ENCODE results near the gene ANTKMT.

Gene ANTKMT

GRCh38 chr16:715477-716199 is 5.3 kb upstream of the ANTKMT start:
- DNase-seq = no peak

- no peak for DNase-seq
Measured at GRCh38 chr16:716200-716568, 4.8 kb upstream of the ANTKMT start.

GRCh38 chr16:716768-717325 is 4.1 kb upstream of the ANTKMT start:
- no peak for DNase-seq

- no peak for DNase-seq
Measured at GRCh38 chr16:717450-718245, 3.3 kb upstream of the ANTKMT start.

GRCh38 chr16:718389-718788 is 2.6 kb upstream of the ANTKMT start:
- no peak for DNase-seq

GRCh38 chr16:718922-719321 is 2.0 kb upstream of the ANTKMT start:
- DNase-seq = no peak

- DNase-seq = no peak
Measured at GRCh38 chr16:719815-720446, 1.0 kb upstream of the ANTKMT start.

GRCh38 chr16:720447-720989 is 428 bp upstream of the ANTKMT start:
- DNase-seq = no peak

GRCh38 chr16:721765-722540 is 1.0 kb downstream of the ANTKMT start:
- DNase-seq = no peak

- no peak for DNase-seq
Measured at GRCh38 chr16:722835-723633, 2.1 kb downstream of the ANTKMT start.

- DNase-seq = no peak
Measured at GRCh38 chr16:723695-724094, 2.7 kb downstream of the ANTKMT start.

GRCh38 chr16:724188-725040 is 3.5 kb downstream of the ANTKMT start:
- DNase-seq = no peak

GRCh38 chr16:725041-725376 is 4.1 kb downstream of the ANTKMT start:
- no peak for DNase-seq

- DNase-seq = no peak
Measured at GRCh38 chr16:725463-726187, 4.7 kb downstream of the ANTKMT start.

GRCh38 chr16:726188-726437 is 5.2 kb downstream of the ANTKMT start:
- DNase-seq = no peak

- peak; percentile 57 for DNase-seq
Measured at GRCh38 chr16:726438-727290, 5.7 kb downstream of the ANTKMT start, which contains the start of the genes CCDC78 and HAGHL. Gene CCDC78, minus strand, starts transcription at chr16:726443. Its CDS starts 76 bp downstream, at chr16:726367. Gene HAGHL, plus strand, starts transcription at chr16:727106. Its CDS starts 404 bp downstream, at chr16:727510.

GRCh38 chr16:727291-727977 is 6.5 kb downstream of the ANTKMT start:
- DNase-seq = peak; percentile 19

GRCh38 chr16:728131-728889 is 7.4 kb downstream of the ANTKMT start:
- DNase-seq = peak; percentile 53

Data from T-helper 9 cell (primary cell).